GM06990 (cell line): ENCODE results near the gene PHLDA2.
"Not testable (repeated sequence)": the region's sequence is repeated elsewhere in the genome, so short reads cannot be mapped to it uniquely, and the experiment has no call there.

ENCODE experiments used
- DNase-seq: peaks from one replicate; pipeline ENCODE4 v3.0.0-alpha.2; 2011; ENCODE audit not compliant: insufficient read length; ENCODE audit errors: extremely low read depth
- H3K27me3 ChIP-seq: replicated peaks from 2 replicates; pipeline ENCODE4 v1.6.0; 2011; ENCODE audit warnings: low read length; ENCODE audit not compliant: control insufficient read depth, insufficient read depth
- H3K36me3 ChIP-seq: 2 replicates; pipeline ENCODE4 v1.5.1; 2011; ENCODE audit warnings: low read length; ENCODE audit not compliant: control insufficient read depth, insufficient read depth
- H3K4me3 ChIP-seq: replicated peaks from 2 replicates; pipeline ENCODE4 v1.5.1; 2011; ENCODE audit warnings: low read depth, mild to moderate bottlenecking, control low read depth, low read length
- CTCF ChIP-seq: IDR thresholded peaks from 2 replicates; pipeline ENCODE4 v1.5.1; 2011; ENCODE audit warnings: low read length, control low read depth, mild to moderate bottlenecking, inconsistent platforms; ENCODE audit not compliant: insufficient read depth, poor library complexity, severe bottlenecking

PHLDA2 gene

GRCh38 chr11:2940147-2940920, 11.1 kb upstream of the PHLDA2 start:
- no peaks in the 10 kb centered on the region for H3K27me3 ChIP-seq
- TF ChIP-seq CTCF = no peak
- no peak for DNase-seq
- H3K36me3 ChIP-seq = peaks cover 8% of the 10 kb centered on the region
- no peak overlapping the region for H3K4me3 ChIP-seq

GRCh38 chr11:2938458-2939418, 9.5 kb upstream of the PHLDA2 start:
- not testable (repeated sequence) for H3K36me3 ChIP-seq, H3K27me3 ChIP-seq, H3K4me3 ChIP-seq, DNase-seq

GRCh38 chr11:2937641-2938457, 8.6 kb upstream of the PHLDA2 start:
- H3K36me3 ChIP-seq, DNase-seq, H3K27me3 ChIP-seq, H3K4me3 ChIP-seq: not testable (repeated sequence)

- no peak for TF ChIP-seq CTCF
- no peaks in the 10 kb centered on the region for H3K27me3 ChIP-seq
Observed at GRCh38 chr11:2934611-2935239, 5.5 kb upstream of the PHLDA2 start.

GRCh38 chr11:2934021-2934550, 4.9 kb upstream of the PHLDA2 start:
- Histone ChIP-seq H3K4me3 (no peak overlapping the region), H3K36me3 (no peaks in the 10 kb centered on the region), H3K27me3 (no peaks in the 10 kb centered on the region; the same call in 1 of the 2 replicates)
- TF ChIP-seq CTCF = no peak
- DNase-seq = no peak

More at GRCh38 chr11:2934611-2935239, 5.5 kb upstream of the PHLDA2 start:
- DNase-seq = no peak
- H3K36me3 ChIP-seq = no peaks in the 10 kb centered on the region
- H3K4me3 ChIP-seq = no peak overlapping the region
